Gastroesophageal sphincter (tissue), 4 donors: ENCODE results near the gene ELP4. TPM values are rescaled to one million over a fixed set of nuclear protein-coding genes. Genes with fewer than 3 reads are reported as not detected.
A peak's percentile ranks its signal among the peaks of the same experiment; 100 is the strongest.

Experiments
- ATAC-seq: fragments of 150-250 bp; one replicate; pipeline ENCODE4 v1.9.1; 2016; ENCODE audit warnings: mild to moderate bottlenecking, moderate library complexity
- H3K27ac ChIP-seq, 4 donors: fragments of 200-600 bp; sonication (generic) in 3 of 4; 1 replicate in 3 of 4; 2 replicates in 1 of 4; pipeline ENCODE4 v1.5.1; 2016 to 2019
- H3K27me3 ChIP-seq: fragments of 200-600 bp; sonication (generic); one replicate; pipeline ENCODE4 v1.5.1; 2019
- H3K36me3 ChIP-seq, 2 donors: fragments of 200-600 bp; sonication (generic); one replicate each; pipeline ENCODE4 v1.5.1; 2019; ENCODE audit warnings: control low read depth in 1 of 2
- H3K4me1 ChIP-seq, 3 donors: fragments of 200-600 bp; sonication (generic); 1 replicate in 2 of 3; 2 replicates in 1 of 3; pipeline ENCODE4 v1.5.1; 2016 to 2019; ENCODE audit warnings: control low read depth in 2 of 3
- H3K4me3 ChIP-seq, 2 donors: fragments of 200-600 bp; sonication (generic); one replicate each; pipeline ENCODE4 v1.5.1; 2019; ENCODE audit warnings: mild to moderate bottlenecking in 1 of 2, moderate library complexity in 1 of 2
- H3K9me3 ChIP-seq, 3 donors: fragments of 200-600 bp; sonication (generic); one replicate each; pipeline ENCODE4 v1.5.1; 2017 to 2019; ENCODE audit warnings: control low read depth in 2 of 3
- CTCF ChIP-seq, 4 experiments: fragments of 200-600 bp in 2 of 4; fragments of 450-650 bp in 2 of 4; sonication (generic) in 1 of 4; IDR thresholded peaks; one replicate each; pipeline ENCODE4 v1.5.1; 2017 to 2019; ENCODE audit warnings: antibody characterized with exemption in 4 of 4, mild to moderate bottlenecking in 2 of 4, moderate library complexity in 2 of 4
- EP300 ChIP-seq: sonication (generic); formaldehyde crosslinking; IDR thresholded peaks from one replicate; pipeline ENCODE4 v1.6.1; 2017; ENCODE audit warnings: antibody characterized with exemption, mild to moderate bottlenecking
- POLR2A ChIP-seq, 2 donors: fragments of 450-650 bp; IDR thresholded peaks; one replicate each; pipeline ENCODE4 v1.6.1; 2017; ENCODE audit warnings: antibody characterized with exemption in 2 of 2, mild to moderate bottlenecking in 2 of 2, moderate library complexity in 1 of 2
- POLR2AphosphoS5 ChIP-seq: sonication (generic); formaldehyde crosslinking; IDR thresholded peaks from one replicate; pipeline ENCODE4 v1.6.1; 2017; ENCODE audit warnings: antibody characterized with exemption
- WGBS, 2 donors: methylation state at CpG; one replicate each; pipeline ENCODE4 v1.1.5; 2018; ENCODE audit warnings: low coverage in 1 of 2; 5-methylcytosine and 5-hydroxymethylcytosine counted together
- total RNA-seq, 4 donors: library from RNA; depleted of rRNA; stranded (reverse); fragments of >200 nt; gene quantifications; one replicate each; pipeline ENCODE4 v1.1.0, GENCODE V29; 2016

The ELP4 gene
- total RNA-seq, 4 donors from 2014 or later: 20.6 to 33.8 (median 31.6) TPM

DNA sequence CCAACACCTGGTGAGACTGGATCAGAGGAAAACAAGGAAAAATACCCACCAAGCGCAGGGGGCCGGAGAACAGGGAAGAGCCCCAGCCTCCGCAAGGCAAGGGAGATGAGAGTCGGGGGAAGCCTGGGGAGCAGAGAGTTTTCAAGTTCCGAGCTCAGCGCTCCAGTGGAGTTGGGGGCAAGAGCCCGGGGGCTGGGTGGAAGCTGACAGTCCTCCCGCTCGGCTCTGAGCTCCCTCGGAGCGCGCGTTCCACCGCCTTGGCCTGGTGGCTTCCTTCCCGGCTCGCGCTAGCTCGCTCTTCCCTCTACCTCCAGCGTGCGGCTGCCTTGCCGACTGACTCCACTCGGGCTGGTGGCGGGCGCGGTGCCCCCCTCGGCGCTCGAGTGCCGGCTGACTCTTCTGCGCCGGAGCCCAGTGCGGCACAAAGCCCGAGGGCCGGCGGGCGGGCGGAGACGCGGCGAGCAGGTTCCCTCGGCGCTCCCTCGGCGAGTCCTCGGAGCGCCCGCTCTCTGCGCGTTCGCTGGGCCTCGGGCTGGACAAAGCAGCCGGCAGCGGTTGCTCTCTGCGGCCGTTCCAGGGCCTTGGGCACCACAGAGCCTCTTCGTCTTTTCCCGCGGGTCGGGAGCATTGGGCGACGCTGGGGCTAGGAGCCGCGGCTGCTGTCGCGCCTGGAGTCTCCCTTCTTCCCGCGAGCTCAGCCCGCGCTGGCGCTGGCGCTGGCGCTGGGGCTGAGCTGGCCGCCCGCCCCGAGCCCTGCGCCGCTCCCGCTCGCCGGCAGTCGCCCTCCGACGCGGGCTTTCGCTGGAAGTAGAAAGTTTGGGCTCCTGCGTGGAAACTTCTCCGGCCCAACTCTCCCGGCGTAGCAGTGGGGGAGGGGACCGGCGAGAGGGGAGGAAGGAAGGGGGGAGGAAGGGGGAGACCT, 300.6 kb downstream of the ELP4 start:
- Histone ChIP-seq H3K36me3 (no peaks in the 10 kb centered on the region), H3K9me3 (no peaks in the 10 kb centered on the region), H3K27me3 (peaks cover 100% of the 10 kb centered on the region), H3K4me1 (peaks cover 0 to 76% (median 57%) of the 10 kb centered on the region in 3 donors), H3K4me3 (peak overlapping the region; percentile 8 to 52), H3K27ac (no peak overlapping the region)
- WGBS, 2 donors: 10% methylated on average over 6 of the region's 91 CpGs; no CpG with 5 or more reads in 1 of the 2 donors
- ATAC-seq: peak; percentile 19
- TF ChIP-seq CTCF (IDR thresholded peaks at IDR 0.05) (no peak), EP300 (no peak), POLR2AphosphoS5 (no peak), POLR2A (IDR thresholded peaks at IDR 0.05) (no peak)

- Histone ChIP-seq H3K4me3 (peak within 1 kb of the TSS; percentile 8 to 52), H3K36me3 (no peaks in the 10 kb centered on the region), H3K27me3 (peaks cover 100% of the 10 kb centered on the region), H3K9me3 (no peaks in the 10 kb centered on the region), H3K4me1 (peaks cover 0 to 76% (median 61%) of the 10 kb centered on the region in 3 donors), H3K27ac (no peak within 1 kb of the TSS)
- no peak for TF ChIP-seq POLR2A (IDR thresholded peaks at IDR 0.05)
- ATAC-seq: no peak
- WGBS, 2 donors: 5 to 6% methylated on average over 30 to 36 of the region's 49 CpGs
These were observed 301.4 kb downstream of the ELP4 start, which contains the start of gene PAX6 for GRCh38 chr11:31810779-31811647. TSS of gene PAX6 (minus strand) at chr11:31811322. CDS start at chr11:31806411, 4,911 bp downstream.

- H3K9me3 ChIP-seq: no peaks in the 10 kb centered on the region
- no peak for TF ChIP-seq CTCF (IDR thresholded peaks at IDR 0.05)
- no peak for TF ChIP-seq EP300
- no peak for TF ChIP-seq POLR2AphosphoS5
- no peak for TF ChIP-seq POLR2A (IDR thresholded peaks at IDR 0.05)
- peaks cover 100% of the 10 kb centered on the region for H3K27me3 ChIP-seq
- H3K27ac ChIP-seq: no peak overlapping the region
- H3K4me3 ChIP-seq: peak overlapping the region in 1 of 2 donors; percentile 52
- H3K4me1 ChIP-seq: peaks cover 0 to 86% (median 75%) of the 10 kb centered on the region in 3 donors
- no peak for ATAC-seq
- WGBS, 2 donors: 15 to 25% methylated on average over 4 to 13 of the region's 63 CpGs
- H3K36me3 ChIP-seq: no peaks in the 10 kb centered on the region
These were observed 303.1 kb downstream of the ELP4 start for GRCh38 chr11:31812383-31813381.

GRCh38 chr11:31813391-31814175, 304.0 kb downstream of the ELP4 start:
- Histone ChIP-seq H3K4me1 (peaks cover 0 to 95% (median 81%) of the 10 kb centered on the region in 3 donors), H3K4me3 (peak overlapping the region in 1 of 2 donors; percentile 52)

More at GRCh38 chr11:31813391-31814175, 304.0 kb downstream of the ELP4 start:
- H3K27me3 ChIP-seq: peaks cover 100% of the 10 kb centered on the region
- no peak for TF ChIP-seq CTCF (IDR thresholded peaks at IDR 0.05)
- TF ChIP-seq POLR2A (IDR thresholded peaks at IDR 0.05): no peak
- TF ChIP-seq POLR2AphosphoS5: no peak
- no peak for TF ChIP-seq EP300
- H3K27ac ChIP-seq: no peak overlapping the region
- no peaks in the 10 kb centered on the region for H3K9me3 ChIP-seq
- no peaks in the 10 kb centered on the region for H3K36me3 ChIP-seq
- ATAC-seq: no peak
- WGBS, 2 donors: 5% methylated on average over 14 of the region's 35 CpGs
